Ishikawa (cell line): Measurements from ENCODE around the gene SIGLEC8.

Experiments
- CEBPB ChIP-seq: IDR thresholded peaks from 2 replicates; pipeline ENCODE4 v1.6.1; 2012
- CREB1 ChIP-seq: IDR thresholded peaks from 2 replicates; pipeline ENCODE4 v1.6.1; 2012; ENCODE audit warnings: low read depth
- EGR1 ChIP-seq: IDR thresholded peaks from 2 replicates; pipeline ENCODE4 v1.6.1; 2012
- EP300 ChIP-seq: IDR thresholded peaks from 2 replicates; pipeline ENCODE4 v1.6.1; 2012; ENCODE audit warnings: borderline replicate concordance
- FOXM1 ChIP-seq: IDR thresholded peaks from 2 replicates; pipeline ENCODE4 v1.6.1; 2012; ENCODE audit warnings: low read depth, borderline replicate concordance
- NFIC ChIP-seq: IDR thresholded peaks from 2 replicates; pipeline ENCODE4 v1.6.1; 2012
- RAD21 ChIP-seq: IDR thresholded peaks from 2 replicates; pipeline ENCODE4 v1.6.1; 2012; ENCODE audit warnings: low read depth
- TAF1 ChIP-seq: IDR thresholded peaks from 2 replicates; pipeline ENCODE4 v1.6.1; 2012; ENCODE audit warnings: low read depth, mild to moderate bottlenecking
- TCF12 ChIP-seq: IDR thresholded peaks from 2 replicates; pipeline ENCODE4 v1.6.1; 2012; ENCODE audit warnings: low read depth
- TEAD4 ChIP-seq: IDR thresholded peaks from 2 replicates; pipeline ENCODE4 v1.6.1; 2012
- YY1 ChIP-seq: IDR thresholded peaks from 2 replicates; pipeline ENCODE4 v1.6.1; 2012; ENCODE audit warnings: low read depth
- ZBTB7A ChIP-seq: IDR thresholded peaks from 2 replicates; pipeline ENCODE4 v1.6.1; 2012; ENCODE audit warnings: low read depth
- TF ChIP-seq, protein P1 (sequence below): IDR thresholded peaks from 2 replicates; pipeline ENCODE4 v1.6.1; 2012; ENCODE audit warnings: low read depth, mild to moderate bottlenecking
- TF ChIP-seq, protein P2 (sequence below): IDR thresholded peaks from 2 replicates; pipeline ENCODE4 v1.6.1; 2012
- TF ChIP-seq, protein P3 (sequence below): IDR thresholded peaks from 2 replicates; pipeline ENCODE4 v1.6.1; 2012

The SIGLEC8 gene

DNA sequence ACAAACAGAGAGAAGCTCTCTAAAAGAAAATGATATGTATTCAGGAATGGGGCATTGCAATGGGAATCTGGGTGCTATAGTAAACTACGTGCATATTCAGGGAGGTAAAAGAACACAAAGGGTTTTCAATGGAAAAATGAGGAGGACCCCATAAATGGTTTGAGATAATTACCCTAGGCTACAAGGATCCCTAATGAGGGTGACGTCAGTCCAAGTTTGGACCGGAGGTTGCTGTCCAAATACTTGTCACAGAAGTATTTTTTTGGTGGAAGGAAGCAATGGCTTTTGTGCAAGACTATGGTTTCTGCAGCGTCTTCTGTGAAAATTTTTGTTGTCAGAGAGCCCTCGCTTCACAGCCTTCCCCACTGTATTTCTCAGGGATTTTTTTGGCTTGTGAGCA is 19.1 kb upstream of the SIGLEC8 start:
- TF ChIP-seq, protein P1, sequence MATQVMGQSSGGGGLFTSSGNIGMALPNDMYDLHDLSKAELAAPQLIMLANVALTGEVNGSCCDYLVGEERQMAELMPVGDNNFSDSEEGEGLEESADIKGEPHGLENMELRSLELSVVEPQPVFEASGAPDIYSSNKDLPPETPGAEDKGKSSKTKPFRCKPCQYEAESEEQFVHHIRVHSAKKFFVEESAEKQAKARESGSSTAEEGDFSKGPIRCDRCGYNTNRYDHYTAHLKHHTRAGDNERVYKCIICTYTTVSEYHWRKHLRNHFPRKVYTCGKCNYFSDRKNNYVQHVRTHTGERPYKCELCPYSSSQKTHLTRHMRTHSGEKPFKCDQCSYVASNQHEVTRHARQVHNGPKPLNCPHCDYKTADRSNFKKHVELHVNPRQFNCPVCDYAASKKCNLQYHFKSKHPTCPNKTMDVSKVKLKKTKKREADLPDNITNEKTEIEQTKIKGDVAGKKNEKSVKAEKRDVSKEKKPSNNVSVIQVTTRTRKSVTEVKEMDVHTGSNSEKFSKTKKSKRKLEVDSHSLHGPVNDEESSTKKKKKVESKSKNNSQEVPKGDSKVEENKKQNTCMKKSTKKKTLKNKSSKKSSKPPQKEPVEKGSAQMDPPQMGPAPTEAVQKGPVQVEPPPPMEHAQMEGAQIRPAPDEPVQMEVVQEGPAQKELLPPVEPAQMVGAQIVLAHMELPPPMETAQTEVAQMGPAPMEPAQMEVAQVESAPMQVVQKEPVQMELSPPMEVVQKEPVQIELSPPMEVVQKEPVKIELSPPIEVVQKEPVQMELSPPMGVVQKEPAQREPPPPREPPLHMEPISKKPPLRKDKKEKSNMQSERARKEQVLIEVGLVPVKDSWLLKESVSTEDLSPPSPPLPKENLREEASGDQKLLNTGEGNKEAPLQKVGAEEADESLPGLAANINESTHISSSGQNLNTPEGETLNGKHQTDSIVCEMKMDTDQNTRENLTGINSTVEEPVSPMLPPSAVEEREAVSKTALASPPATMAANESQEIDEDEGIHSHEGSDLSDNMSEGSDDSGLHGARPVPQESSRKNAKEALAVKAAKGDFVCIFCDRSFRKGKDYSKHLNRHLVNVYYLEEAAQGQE, result peak; percentile 54
- TF ChIP-seq YY1, result no peak

DNA sequence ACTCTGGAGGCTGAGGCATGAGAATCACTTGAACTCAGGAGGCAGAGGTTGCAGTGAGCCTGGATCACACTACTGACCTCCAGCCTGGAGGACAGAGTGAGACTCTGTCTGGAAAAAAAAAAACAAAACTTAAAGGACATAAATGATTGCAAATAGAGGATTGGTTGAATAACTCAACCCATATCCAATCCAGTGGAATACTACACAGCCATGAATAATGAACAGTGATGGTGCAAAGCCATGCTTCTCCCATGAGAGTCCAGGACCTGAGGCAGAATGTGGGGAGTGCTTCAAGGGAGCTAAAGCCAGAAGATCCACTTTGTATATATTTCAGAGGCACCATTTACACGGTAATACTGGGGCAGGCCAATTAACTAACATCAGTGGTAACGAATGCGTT is 17.9 kb upstream of the SIGLEC8 start:
- no peak for TF ChIP-seq TEAD4
- TF ChIP-seq, protein P1, result no peak
- no peak for TF ChIP-seq CREB1
- no peak for TF ChIP-seq CEBPB
- TF ChIP-seq FOXM1, result no peak
- TF ChIP-seq NFIC, result no peak
- TF ChIP-seq EGR1, result no peak
- TF ChIP-seq TCF12, result no peak
- TF ChIP-seq, protein P2, sequence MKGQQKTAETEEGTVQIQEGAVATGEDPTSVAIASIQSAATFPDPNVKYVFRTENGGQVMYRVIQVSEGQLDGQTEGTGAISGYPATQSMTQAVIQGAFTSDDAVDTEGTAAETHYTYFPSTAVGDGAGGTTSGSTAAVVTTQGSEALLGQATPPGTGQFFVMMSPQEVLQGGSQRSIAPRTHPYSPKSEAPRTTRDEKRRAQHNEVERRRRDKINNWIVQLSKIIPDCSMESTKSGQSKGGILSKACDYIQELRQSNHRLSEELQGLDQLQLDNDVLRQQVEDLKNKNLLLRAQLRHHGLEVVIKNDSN, result no peak
- TF ChIP-seq YY1, result no peak
- no peak for TF ChIP-seq RAD21
- no peak for TF ChIP-seq TAF1

DNA sequence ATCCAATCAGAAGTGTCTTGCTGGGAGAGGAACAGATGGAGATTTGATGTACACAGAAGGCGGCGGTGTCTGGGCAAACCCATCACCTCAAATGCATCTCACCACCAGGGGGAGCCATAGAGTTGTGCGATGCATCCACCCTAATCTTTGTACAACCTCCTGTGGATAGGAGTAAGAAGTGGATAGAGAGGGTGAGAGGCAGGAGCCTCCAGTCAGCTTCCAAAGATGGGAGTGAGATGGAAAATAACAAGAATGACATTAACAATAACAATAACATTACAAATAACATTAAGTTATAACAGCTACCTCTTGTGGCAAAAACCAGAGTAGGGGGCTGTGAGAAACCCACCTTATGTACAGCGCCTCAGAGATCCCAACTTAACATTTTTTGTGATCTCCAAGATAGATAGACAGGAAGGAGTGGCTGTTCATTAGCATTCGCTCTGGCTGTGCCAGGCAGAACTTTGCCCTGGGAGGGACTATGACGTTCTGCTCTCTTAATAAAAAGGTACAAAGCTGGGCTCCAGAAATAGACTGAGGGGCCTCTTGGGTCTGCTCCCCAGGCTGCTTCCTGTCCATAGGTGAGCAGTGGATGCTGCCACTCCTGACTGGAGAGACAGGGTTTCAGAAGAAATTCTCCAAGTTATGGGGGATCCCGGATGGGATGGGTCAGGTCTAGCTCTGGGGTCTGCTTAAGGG is 14.9 kb upstream of the SIGLEC8 start:
- TF ChIP-seq RAD21 (peak; percentile 65), TCF12 (no peak)

DNA sequence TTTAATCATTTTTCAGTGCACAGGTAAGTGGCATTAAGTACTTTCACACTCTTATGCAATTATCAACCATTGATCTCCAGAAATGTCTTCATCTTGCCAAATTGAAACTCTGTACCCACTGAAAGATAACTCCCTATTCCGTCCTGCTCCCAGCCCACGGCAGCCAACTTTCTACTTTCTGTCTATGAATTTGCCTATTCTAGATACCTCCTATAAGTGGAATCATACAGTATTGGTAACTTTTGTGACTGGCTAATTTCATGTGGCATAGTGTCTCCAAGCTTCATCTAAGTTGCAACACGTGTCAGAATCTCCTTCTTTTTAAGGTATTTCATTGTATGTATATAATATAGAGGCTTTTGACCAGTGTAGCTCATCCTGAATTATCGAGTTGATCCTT is 14.4 kb upstream of the SIGLEC8 start:
- TF ChIP-seq ZBTB7A, result no peak
- no peak for TF ChIP-seq CREB1
- no peak for TF ChIP-seq RAD21
- TF ChIP-seq NFIC, result no peak
- no peak for TF ChIP-seq TCF12
- no peak for TF ChIP-seq EP300
- TF ChIP-seq TAF1, result no peak
- TF ChIP-seq YY1, result no peak
- TF ChIP-seq, protein P3, sequence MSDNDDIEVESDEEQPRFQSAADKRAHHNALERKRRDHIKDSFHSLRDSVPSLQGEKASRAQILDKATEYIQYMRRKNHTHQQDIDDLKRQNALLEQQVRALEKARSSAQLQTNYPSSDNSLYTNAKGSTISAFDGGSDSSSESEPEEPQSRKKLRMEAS, result no peak
- no peak for TF ChIP-seq FOXM1
- TF ChIP-seq TEAD4, result no peak
- TF ChIP-seq, protein P1, result no peak
- TF ChIP-seq, protein P2, result no peak
- no peak for TF ChIP-seq EGR1
- TF ChIP-seq CEBPB, result no peak

DNA sequence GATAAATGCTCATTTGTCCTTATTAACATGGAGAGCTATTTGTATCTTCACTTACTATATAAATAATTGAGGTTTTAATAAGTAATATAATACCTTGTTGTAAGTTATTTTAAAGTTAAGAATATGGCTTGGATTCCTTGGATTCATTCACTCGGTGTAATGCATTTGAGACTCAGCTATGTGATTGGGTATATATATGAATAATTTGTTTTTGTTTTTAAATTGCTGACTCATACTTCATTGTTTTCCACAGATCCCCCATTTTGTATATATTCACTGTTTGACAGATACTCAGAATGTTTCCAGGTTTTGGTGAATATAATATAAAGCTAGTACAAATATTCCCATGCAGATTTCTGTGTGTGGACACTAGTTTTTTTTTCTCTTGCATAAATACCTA is 13.3 kb upstream of the SIGLEC8 start:
- TF ChIP-seq, protein P1, result no peak
- TF ChIP-seq ZBTB7A (no peak), EP300 (no peak), TEAD4 (no peak), CREB1 (no peak), FOXM1 (no peak), NFIC (no peak), CEBPB (no peak), TAF1 (no peak), TCF12 (no peak), EGR1 (no peak), YY1 (no peak)
- TF ChIP-seq, protein P2, result no peak
